WERI-Rb-1 (cell line): ENCODE results near the gene BIK.

ENCODE experiments used
- DNase-seq: peaks from one replicate; pipeline ENCODE4 v3.0.0-alpha.2; 2020
- H3K27ac ChIP-seq: fragments of 250-450 bp; sonication (Bioruptor Pico); 2 replicates; pipeline ENCODE4 v1.5.1; 2020; ENCODE audit warnings: mild to moderate bottlenecking, moderate library complexity
- H3K27me3 ChIP-seq: fragments of 250-450 bp; sonication (Bioruptor Pico); 2 replicates; pipeline ENCODE4 v1.5.1; 2021; ENCODE audit warnings: mild to moderate bottlenecking, low read depth, moderate library complexity; ENCODE audit not compliant: insufficient read depth, severe bottlenecking
- H3K36me3 ChIP-seq: fragments of 250-450 bp; sonication (Bioruptor Pico); 2 replicates; pipeline ENCODE4 v1.5.1; 2020; ENCODE audit warnings: mild to moderate bottlenecking, moderate library complexity
- H3K4me3 ChIP-seq: 2 replicates; pipeline ENCODE4 v1.5.1; 2011; ENCODE audit warnings: low read depth, mild to moderate bottlenecking, control low read depth, low read length
- H3K9me3 ChIP-seq: fragments of 250-450 bp; sonication (Bioruptor Pico); 2 replicates; pipeline ENCODE4 v1.5.1; 2021; ENCODE audit warnings: mild to moderate bottlenecking, moderate library complexity; ENCODE audit not compliant: severe bottlenecking
- TF ChIP-seq, protein P1 (sequence below): IDR thresholded peaks from 2 replicates; pipeline ENCODE4 v1.5.1; 2011; ENCODE audit warnings: low read depth, mild to moderate bottlenecking, control low read depth, inconsistent platforms, low read length

Gene BIK, protein sequence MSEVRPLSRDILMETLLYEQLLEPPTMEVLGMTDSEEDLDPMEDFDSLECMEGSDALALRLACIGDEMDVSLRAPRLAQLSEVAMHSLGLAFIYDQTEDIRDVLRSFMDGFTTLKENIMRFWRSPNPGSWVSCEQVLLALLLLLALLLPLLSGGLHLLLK

DNA sequence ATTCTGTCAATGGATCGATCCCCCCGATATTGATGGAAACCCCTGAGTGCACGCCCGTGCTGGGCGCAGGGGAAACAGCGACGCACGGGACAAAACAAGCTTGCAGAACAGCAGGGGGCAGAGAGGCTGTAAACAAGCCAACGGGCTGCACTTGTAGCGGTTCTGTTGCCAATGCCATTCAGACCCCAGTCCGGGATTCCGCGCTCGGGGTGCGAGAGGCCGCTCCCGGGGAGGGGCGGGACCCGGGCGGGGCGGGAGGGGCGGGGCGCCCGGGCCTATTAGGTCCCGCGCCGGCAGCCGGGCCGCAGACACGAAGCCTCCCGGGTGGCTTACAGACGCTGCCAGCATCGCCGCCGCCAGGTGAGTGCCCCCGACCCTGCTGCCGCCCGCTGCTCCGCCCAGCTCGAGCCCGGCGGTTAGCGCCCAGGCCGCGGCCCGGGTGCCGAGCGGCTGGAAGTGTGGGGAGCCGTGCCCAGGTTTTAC, at the start of gene BIK:
Gene BIK, plus strand, starts transcription at position 307 of the 483 bp plus-strand sequence. CDS start 13,273 bp downstream, outside the sequence.
- Histone ChIP-seq H3K36me3 (no peaks in the 10 kb centered on the region), H3K27ac (no peak within 1 kb of the TSS), H3K27me3 (peaks cover 13% of the 10 kb centered on the region), H3K4me3 (peak within 1 kb of the TSS; percentile 70), H3K9me3 (no peaks in the 10 kb centered on the region)
- DNase-seq: peak; percentile 61
- TF ChIP-seq, protein P1, sequence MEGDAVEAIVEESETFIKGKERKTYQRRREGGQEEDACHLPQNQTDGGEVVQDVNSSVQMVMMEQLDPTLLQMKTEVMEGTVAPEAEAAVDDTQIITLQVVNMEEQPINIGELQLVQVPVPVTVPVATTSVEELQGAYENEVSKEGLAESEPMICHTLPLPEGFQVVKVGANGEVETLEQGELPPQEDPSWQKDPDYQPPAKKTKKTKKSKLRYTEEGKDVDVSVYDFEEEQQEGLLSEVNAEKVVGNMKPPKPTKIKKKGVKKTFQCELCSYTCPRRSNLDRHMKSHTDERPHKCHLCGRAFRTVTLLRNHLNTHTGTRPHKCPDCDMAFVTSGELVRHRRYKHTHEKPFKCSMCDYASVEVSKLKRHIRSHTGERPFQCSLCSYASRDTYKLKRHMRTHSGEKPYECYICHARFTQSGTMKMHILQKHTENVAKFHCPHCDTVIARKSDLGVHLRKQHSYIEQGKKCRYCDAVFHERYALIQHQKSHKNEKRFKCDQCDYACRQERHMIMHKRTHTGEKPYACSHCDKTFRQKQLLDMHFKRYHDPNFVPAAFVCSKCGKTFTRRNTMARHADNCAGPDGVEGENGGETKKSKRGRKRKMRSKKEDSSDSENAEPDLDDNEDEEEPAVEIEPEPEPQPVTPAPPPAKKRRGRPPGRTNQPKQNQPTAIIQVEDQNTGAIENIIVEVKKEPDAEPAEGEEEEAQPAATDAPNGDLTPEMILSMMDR: peak; percentile 45

DNA sequence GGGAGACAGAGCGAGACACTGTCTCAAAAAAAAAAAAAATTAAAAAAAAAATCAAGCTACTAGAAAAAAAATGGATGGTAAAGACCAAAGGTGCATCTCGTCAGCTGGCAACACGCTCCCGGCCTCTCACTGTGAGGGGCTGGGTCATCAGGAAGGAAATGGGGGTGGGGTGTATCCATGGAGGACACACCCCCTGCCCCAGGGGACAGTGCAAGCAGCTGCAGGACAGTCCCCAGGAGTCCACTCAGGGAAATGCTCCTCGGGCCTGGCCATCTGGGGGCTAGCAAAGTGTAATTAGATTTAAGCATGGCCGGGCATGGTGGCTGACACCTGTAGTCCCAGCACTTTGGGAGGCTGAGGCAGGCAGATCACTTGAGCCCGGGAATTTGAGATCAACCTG, 44.4 kb upstream of the BIK start:
- H3K4me3 ChIP-seq: no peak overlapping the region
- H3K27ac ChIP-seq: no peak overlapping the region
- no peaks in the 10 kb centered on the region for H3K9me3 ChIP-seq
- TF ChIP-seq, protein P1: no peak
- no peak for DNase-seq
- no peaks in the 10 kb centered on the region for H3K36me3 ChIP-seq
- no peaks in the 10 kb centered on the region for H3K27me3 ChIP-seq

DNA sequence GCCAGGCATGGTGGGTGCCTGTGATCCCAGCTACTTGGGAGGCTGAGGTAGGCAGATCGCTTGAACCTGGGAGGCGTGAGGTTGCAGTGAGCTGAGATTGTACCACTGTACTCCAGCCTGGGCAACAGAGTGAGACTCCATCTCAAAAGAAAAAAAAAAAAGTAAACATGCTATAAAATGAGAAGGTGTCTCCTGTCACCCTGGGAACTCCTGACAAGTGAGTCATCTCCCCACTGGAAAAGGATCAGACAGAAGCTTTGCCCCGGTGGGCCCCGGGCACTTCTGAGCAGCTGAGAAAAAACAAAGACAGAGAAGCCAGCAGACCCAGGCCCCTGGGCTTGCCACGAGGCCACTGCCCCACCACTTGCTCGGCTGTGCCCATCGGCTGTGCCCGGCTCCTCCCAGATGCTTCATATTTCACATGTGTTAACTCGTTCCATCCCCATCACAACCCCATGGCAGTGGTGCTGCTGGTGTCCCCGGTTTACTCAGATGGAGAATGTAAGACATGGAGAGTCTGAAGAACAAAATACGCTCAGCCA, 43.6 kb upstream of the BIK start:
- Histone ChIP-seq H3K36me3 (no peaks in the 10 kb centered on the region), H3K9me3 (no peaks in the 10 kb centered on the region), H3K27me3 (no peaks in the 10 kb centered on the region), H3K27ac (no peak overlapping the region), H3K4me3 (no peak overlapping the region)
- DNase-seq: no peak
- TF ChIP-seq, protein P1: no peak

DNA sequence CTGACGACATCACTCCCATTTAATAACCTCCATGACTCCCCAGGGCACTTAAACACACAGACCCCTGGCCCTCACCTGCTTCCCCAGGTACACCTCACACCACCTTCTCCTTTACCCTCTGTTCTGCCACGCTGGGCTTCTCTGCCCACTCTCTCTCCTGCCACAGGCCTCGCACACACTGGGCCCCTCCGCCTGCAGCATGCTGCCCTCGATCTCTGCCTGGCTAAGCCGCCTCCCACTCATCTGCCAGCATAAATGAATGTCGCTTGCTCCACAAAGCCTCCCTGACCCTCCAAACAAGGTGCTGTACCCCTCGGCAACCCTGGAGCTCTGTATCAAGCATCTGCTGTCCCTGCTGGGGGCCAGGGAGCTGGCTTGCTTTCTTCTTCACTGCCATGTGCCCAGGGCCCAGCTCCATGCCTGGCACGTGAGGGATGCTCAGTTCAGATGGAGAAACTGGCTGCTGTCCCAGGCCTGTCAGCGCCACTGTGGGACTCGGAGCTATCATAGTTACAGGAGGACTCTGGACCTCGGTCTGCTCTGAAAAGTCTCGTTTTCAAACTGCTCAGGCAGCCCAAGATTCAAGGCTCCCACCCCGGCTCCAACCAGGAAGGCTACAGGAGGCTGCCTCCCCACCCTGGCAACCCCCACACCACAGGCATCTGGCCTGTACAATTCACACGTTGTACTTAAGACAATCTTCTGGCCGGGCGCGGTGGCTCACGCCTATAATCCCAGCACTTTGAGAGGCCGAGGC, 33.3 kb upstream of the BIK start:
- DNase-seq: peak; percentile 72
- Histone ChIP-seq H3K9me3 (no peaks in the 10 kb centered on the region), H3K27ac (peak overlapping the region; percentile 39), H3K36me3 (no peaks in the 10 kb centered on the region), H3K27me3 (no peaks in the 10 kb centered on the region), H3K4me3 (no peak overlapping the region)
- TF ChIP-seq, protein P1: no peak

DNA sequence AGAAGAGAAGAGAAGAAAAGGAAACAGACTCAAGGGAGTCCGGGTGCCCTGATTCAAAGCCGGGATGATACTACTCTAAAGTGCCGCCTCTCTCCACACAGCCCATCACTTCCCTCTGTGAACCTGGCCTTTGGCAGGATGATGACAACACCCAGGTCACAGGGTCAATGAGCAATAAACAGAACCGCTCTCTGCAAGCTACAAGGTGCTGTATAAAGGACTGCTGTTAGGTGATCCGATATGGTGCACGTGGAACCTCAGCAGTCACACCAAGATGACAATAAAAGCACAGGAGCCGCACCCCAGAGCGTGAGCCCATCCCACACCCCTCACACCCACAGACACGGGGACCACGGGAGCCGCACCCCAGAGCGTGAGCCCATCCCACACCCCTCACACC, 32.0 kb upstream of the BIK start:
- Histone ChIP-seq H3K27me3 (no peaks in the 10 kb centered on the region), H3K4me3 (no peak overlapping the region), H3K36me3 (no peaks in the 10 kb centered on the region), H3K9me3 (no peaks in the 10 kb centered on the region), H3K27ac (no peak overlapping the region)
- TF ChIP-seq, protein P1: no peak
- DNase-seq: no peak
